Measurements from ENCODE around the gene TBC1D9B. TPM values are rescaled to one million over a fixed set of nuclear protein-coding genes. Genes with fewer than 3 reads are reported as not detected.

TBC1D9B gene
- polyA plus RNA-seq, 2 of the 4 experiments (the other 2 are of a cell fraction) = 37.2 to 64.7 TPM

- Histone ChIP-seq H3K27ac (0 out of 6 replicates have a peak overlapping the region, but pooled peaks of 1 of the 2 experiments have one; percentile 16), H3K4me3 (no peak overlapping the region), H3K4me2 (no peak overlapping the region), H3K9me3 (no peaks in the 10 kb centered on the region), H3K4me1 (no peaks in the 10 kb centered on the region)
- ChIA-PET POLR2A (no interaction called here), CTCF (interaction anchor here (0.9 to 2.2 kb wide), 4 partner anchors 16 to 223 kb away, joined by 3 to 7 read pairs (median 3); no protein-coding TSS in a partner anchor)
- FAIRE-seq = no peak
- ATAC-seq = no peak
- no peak for DNase-seq (ENCODE audit: low read depth in 1 of 2, low spot score in 1 of 2)
- TF ChIP-seq POLR2AphosphoS2 (conservative IDR thresholded peaks at IDR 0.05; ENCODE audit: low read length) (no peak), RARB (CRISPR knock-in tag; IDR thresholded peaks at IDR 0.05) (no peak), CBX8 (IDR thresholded peaks at IDR 0.05) (no peak), PHF8 (IDR thresholded peaks at IDR 0.05; ENCODE audit: borderline replicate concordance, low read depth) (no peak)
- WGBS (ENCODE audit: missing lambda C conversion rate) = 89% methylated on average over 11 of the region's 11 CpGs
Measured at GRCh38 chr5:179867476-179867875, 40.2 kb downstream of the TBC1D9B start.

DNA sequence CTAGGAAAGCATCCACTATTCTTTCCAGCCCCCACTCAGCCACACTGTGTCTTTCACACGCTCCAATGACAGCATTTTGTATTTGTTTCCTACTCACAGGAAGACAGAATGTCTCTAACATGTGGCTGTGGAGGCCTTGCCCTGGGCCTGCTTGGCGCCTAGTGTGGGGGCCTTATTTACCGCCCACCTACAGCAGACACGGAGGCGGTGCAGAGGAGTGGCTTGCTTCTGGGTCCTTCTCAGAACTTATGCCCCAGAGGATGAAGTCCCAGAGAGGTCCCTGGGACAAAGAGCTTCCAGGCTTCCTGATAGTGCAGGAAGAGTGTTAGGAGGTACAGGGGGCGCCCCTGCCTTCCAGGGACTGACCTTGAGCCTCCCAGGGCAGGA lies 40.6 kb downstream of the TBC1D9B start:
- FAIRE-seq (no peak), ATAC-seq (no peak), DNase-seq (ENCODE audit: low read depth in 1 of 2, low spot score in 1 of 2) (no peak)
- H3K27ac ChIP-seq = no peak overlapping the region
- H3K9me3 ChIP-seq = no peaks in the 10 kb centered on the region
- no peak overlapping the region for H3K4me3 ChIP-seq
- ChIA-PET POLR2A (no interaction called here), CTCF (interaction anchor here (0.9 to 1.6 kb wide), 4 partner anchors 40 to 225 kb away, joined by 3 to 4 read pairs (median 3); no protein-coding TSS in a partner anchor)
- H3K4me1 ChIP-seq = no peaks in the 10 kb centered on the region
- TF ChIP-seq ZSCAN20 (CRISPR knock-in tag; IDR thresholded peaks at IDR 0.05) = no peak
- TF ChIP-seq KDM1A (IDR thresholded peaks at IDR 0.05; ENCODE audit: low read depth) = no peak
- TF ChIP-seq SREBF2 (IDR thresholded peaks at IDR 0.05) = no peak
- TF ChIP-seq FOSL2 (IDR thresholded peaks at IDR 0.05) = no peak
- no peak for TF ChIP-seq FOSL2 (CRISPR knock-in tag; IDR thresholded peaks at IDR 0.05)
- TF ChIP-seq MAX (IDR thresholded peaks at IDR 0.05) = no peak
- no peak for TF ChIP-seq PHF8 (IDR thresholded peaks at IDR 0.05; ENCODE audit: borderline replicate concordance, low read depth)
- no peak for TF ChIP-seq CBX8 (IDR thresholded peaks at IDR 0.05)
- no peak for TF ChIP-seq JUNB (IDR thresholded peaks at IDR 0.05)
- no peak for TF ChIP-seq NR3C1 (IDR thresholded peaks at IDR 0.05)
- TF ChIP-seq RFX5 (IDR thresholded peaks at IDR 0.05) = no peak
- no peak for TF ChIP-seq FOXS1 (CRISPR knock-in tag; IDR thresholded peaks at IDR 0.05)
- no peak for TF ChIP-seq POLR2AphosphoS2 (conservative IDR thresholded peaks at IDR 0.05; ENCODE audit: low read length)
- TF ChIP-seq CHD4 (IDR thresholded peaks at IDR 0.05; ENCODE audit: borderline replicate concordance) = no peak
- no peak for TF ChIP-seq RAD21 (conservative IDR thresholded peaks at IDR 0.05 in 1 of 2, IDR thresholded peaks at IDR 0.05 in 1 of 2)
- WGBS (ENCODE audit: missing lambda C conversion rate) = 92% methylated on average over 6 of the region's 6 CpGs
- no peak overlapping the region for H3K4me2 ChIP-seq

GRCh38 chr5:179866241-179867078 lies 41.2 kb downstream of the TBC1D9B start:
- WGBS (ENCODE audit: missing lambda C conversion rate) = 64% methylated on average over 7 of the region's 21 CpGs
- ChIA-PET CTCF (interaction anchor here (0.7 to 1.6 kb wide), 7 partner anchors 17 to 225 kb away, joined by 3 to 4 read pairs (median 3); no protein-coding TSS in a partner anchor), POLR2A (no interaction called here)
- Histone ChIP-seq H3K4me3 (no peak overlapping the region), H3K4me2 (no peak overlapping the region), H3K27ac (no peak overlapping the region), H3K4me1 (no peaks in the 10 kb centered on the region), H3K9me3 (no peaks in the 10 kb centered on the region)
- ATAC-seq = peak; percentile 20 to 46; a peak in 3 of 6 replicates
- no peak for FAIRE-seq
- peak in 1 of 2 experiments; percentile 35 for DNase-seq (ENCODE audit: low read depth in 1 of 2, low spot score in 1 of 2)
- TF ChIP-seq MAZ (IDR thresholded peaks at IDR 0.05; ENCODE audit: borderline replicate concordance, low read depth, low read length) (no peak), TFCP2L1 (CRISPR knock-in tag; IDR thresholded peaks at IDR 0.05) (no peak), NPAS2 (CRISPR knock-in tag; IDR thresholded peaks at IDR 0.05; ENCODE audit: borderline replicate concordance) (no peak), RAD21 (conservative IDR thresholded peaks at IDR 0.05 in 1 of 2, IDR thresholded peaks at IDR 0.05 in 1 of 2) (0 out of 5 replicates have a peak, but pooled peaks of 1 of the 2 experiments have one; percentile 15), ZC3H11A (IDR thresholded peaks at IDR 0.05) (no peak), MAX (IDR thresholded peaks at IDR 0.05) (no peak)

Measured in A549 (cell line).